GM12878 (cell line): Measurements from ENCODE around the gene SLC11A2. TPM values are rescaled to one million over a fixed set of nuclear protein-coding genes. Genes with fewer than 3 reads are reported as not detected.

ENCODE experiments used
- ATAC-seq: fragments of 200-7000 bp; cut with Tn5 transposase; 3 replicates; pipeline ENCODE4 v1.9.1; 2020; ENCODE audit warnings: mild to moderate bottlenecking, moderate library complexity
- BruUV-seq: library from RNA; stranded (reverse); fragments of 400-500 nt; replicated peaks from 2 replicates; lab custom pipeline; 2021; lab: Mats Ljungman, UMichigan
- CTCF ChIA-PET: fragments of 300-600 bp; sonication (Branson Sonifier 250); formaldehyde crosslinking; extraction: SDS; loops from one replicate; lab custom pipeline; 2021; ENCODE audit warnings: inconsistent platforms; lab: Yijun Ruan, JAX
- POLR2A ChIA-PET: fragments of 350-600 bp; formaldehyde crosslinking; extraction: SDS; loops from one replicate; lab custom pipeline; 2021; ENCODE audit warnings: inconsistent platforms; lab: Charles Lee
- RAD21 ChIA-PET: fragments of 300-600 bp; sonication (Branson Sonifier 250); formaldehyde crosslinking; loops from one replicate; lab custom pipeline; 2023; ENCODE audit warnings: antibody characterized with exemption; ENCODE audit not compliant: unreplicated experiment; lab: Charles Lee
- SMC1A ChIA-PET: fragments of 300-600 bp; sonication (Branson Sonifier 250); formaldehyde crosslinking; loops from one replicate; lab custom pipeline; 2023; ENCODE audit not compliant: unreplicated experiment, uncharacterized antibody; lab: Charles Lee
- DNase-seq: peaks from one replicate; pipeline ENCODE4 v3.0.0-alpha.2; 2011; ENCODE audit warnings: low read depth, low spot score
- FAIRE-seq: peaks from 3 replicates; lab custom pipeline; 2011; peaks lifted over from hg19 to GRCh38; lab: Jason Lieb, UNC
- H2AFZ ChIP-seq: 2 replicates; pipeline ENCODE4 v1.6.0; 2011; ENCODE audit warnings: low read depth, low read length, control low read depth; ENCODE audit not compliant: control insufficient read depth
- H3K27ac ChIP-seq: 2 replicates; pipeline ENCODE4 v1.5.1; 2011; ENCODE audit warnings: control low read depth; ENCODE audit not compliant: control insufficient read depth, insufficient read depth
- H3K27me3 ChIP-seq, 2 experiments: replicated peaks in 1 of 2; 2 replicates each; pipeline versions ENCODE4 v1.6.0 to v1.6.1; 2011; ENCODE audit warnings: low read length in 1 of 2; ENCODE audit not compliant: control insufficient read depth in 2 of 2, insufficient read depth in 2 of 2
- H3K36me3 ChIP-seq, 2 experiments: 2 replicates each; pipeline ENCODE4 v1.5.1; 2011; ENCODE audit warnings: low read length in 1 of 2; ENCODE audit not compliant: control insufficient read depth in 2 of 2, insufficient read depth in 2 of 2
- H3K4me1 ChIP-seq: 2 replicates; pipeline ENCODE4 v1.6.1; 2011; ENCODE audit warnings: mild to moderate bottlenecking, low read length, moderate library complexity, mixed read lengths; ENCODE audit not compliant: control insufficient read depth, insufficient read depth
- H3K4me2 ChIP-seq: 2 replicates; pipeline ENCODE4 v1.6.0; 2011; ENCODE audit warnings: control low read depth; ENCODE audit not compliant: control insufficient read depth, insufficient read depth
- H3K4me3 ChIP-seq: fragments of 200-600 bp; sonication (generic); 2 replicates; pipeline ENCODE4 v1.5.1; 2016
- H3K79me2 ChIP-seq: 2 replicates; pipeline ENCODE4 v1.6.0; 2011; ENCODE audit warnings: low read length; ENCODE audit not compliant: control insufficient read depth, insufficient read depth
- H3K9ac ChIP-seq: 2 replicates; pipeline ENCODE4 v1.8.0; 2011; ENCODE audit warnings: low read length, control low read depth, mixed read lengths; ENCODE audit not compliant: control insufficient read depth, insufficient read depth
- H3K9me3 ChIP-seq: replicated peaks from 3 replicates; pipeline ENCODE4 v1.5.1; 2011; ENCODE audit warnings: mild to moderate bottlenecking, low read length; ENCODE audit not compliant: control insufficient read depth, insufficient read depth
- H4K20me1 ChIP-seq: 2 replicates; pipeline ENCODE4 v1.6.0; 2011; ENCODE audit not compliant: control insufficient read depth, insufficient read depth
- BCL11A ChIP-seq: IDR thresholded peaks from 2 replicates; pipeline ENCODE4 v1.6.1; 2011; ENCODE audit warnings: low read depth, low read length
- CEBPB ChIP-seq, 2 experiments: fragments of 150-350 bp in 1 of 2; IDR thresholded peaks; 2 replicates each; pipeline ENCODE4 v1.6.1; 2012 to 2014; ENCODE audit warnings: low read depth in 2 of 2, low read length in 2 of 2, borderline replicate concordance in 1 of 2, inconsistent platforms in 1 of 2
- CREB1 ChIP-seq: IDR thresholded peaks from 2 replicates; pipeline ENCODE4 v1.6.1; 2012; ENCODE audit warnings: low read depth, mild to moderate bottlenecking, inconsistent platforms
- CREM ChIP-seq: IDR thresholded peaks from 2 replicates; pipeline ENCODE4 v1.6.1; 2014; ENCODE audit warnings: antibody characterized with exemption, low read depth
- E2F8 ChIP-seq: fragments of 450-650 bp; IDR thresholded peaks from 2 replicates; pipeline ENCODE4 v1.6.1; 2018; ENCODE audit warnings: mild to moderate bottlenecking, low read depth, moderate library complexity; ENCODE audit not compliant: partially characterized antibody
- GABPA ChIP-seq: IDR thresholded peaks from 2 replicates; pipeline ENCODE4 v1.6.1; 2014; ENCODE audit warnings: antibody characterized with exemption, low read depth, mild to moderate bottlenecking, inconsistent platforms
- HDGF ChIP-seq: fragments of 450-650 bp; IDR thresholded peaks from 2 replicates; pipeline ENCODE4 v1.6.1; 2016; ENCODE audit warnings: antibody characterized with exemption
- IRF3 ChIP-seq: fragments of 450-650 bp; IDR thresholded peaks from 2 replicates; pipeline ENCODE4 v1.6.1; 2014; ENCODE audit warnings: mild to moderate bottlenecking
- MYC ChIP-seq: IDR thresholded peaks from 2 replicates; pipeline ENCODE4 v1.6.1; 2011; ENCODE audit warnings: mild to moderate bottlenecking, low read length, moderate library complexity, inconsistent platforms; ENCODE audit not compliant: insufficient read depth, insufficient replicate concordance, insufficient read length, severe bottlenecking
- NFYB ChIP-seq: IDR thresholded peaks from 2 replicates; pipeline ENCODE4 v1.6.1; 2011; ENCODE audit warnings: low read depth, mild to moderate bottlenecking, low read length, improper control_type of control experiment, moderate library complexity; ENCODE audit not compliant: insufficient read depth
- NR2C1 ChIP-seq: fragments of 450-650 bp; IDR thresholded peaks from 2 replicates; pipeline ENCODE4 v1.6.1; 2017; ENCODE audit warnings: antibody characterized with exemption, mild to moderate bottlenecking, moderate library complexity
- PAX5 ChIP-seq: IDR thresholded peaks from 2 replicates; pipeline ENCODE4 v1.6.1; 2011; ENCODE audit warnings: low read depth, low read length, borderline replicate concordance
- PKNOX1 ChIP-seq: fragments of 450-650 bp; IDR thresholded peaks from 2 replicates; pipeline ENCODE4 v1.6.1; 2016; ENCODE audit warnings: mild to moderate bottlenecking
- POLR2AphosphoS2 ChIP-seq: IDR thresholded peaks from 2 replicates; pipeline ENCODE4 v1.6.1; 2011; ENCODE audit warnings: low read depth, mild to moderate bottlenecking, low read length, improper control_type of control experiment, moderate library complexity
- RFX5 ChIP-seq: IDR thresholded peaks from 2 replicates; pipeline ENCODE4 v1.6.1; 2011; ENCODE audit warnings: low read depth, low read length, improper control_type of control experiment
- SIX5 ChIP-seq: IDR thresholded peaks from 2 replicates; pipeline ENCODE4 v1.6.1; 2011; ENCODE audit warnings: mild to moderate bottlenecking, low read depth, low read length, moderate library complexity; ENCODE audit not compliant: severe bottlenecking
- STAT1 ChIP-seq: fragments of 450-650 bp; conservative IDR thresholded peaks from 2 replicates; pipeline ENCODE4 v1.6.1; 2014; ENCODE audit warnings: antibody characterized with exemption, mild to moderate bottlenecking
- SUZ12 ChIP-seq: fragments of 200-600 bp; sonication (generic); IDR thresholded peaks from one replicate; pipeline ENCODE4 v1.6.1; 2018; ENCODE audit warnings: antibody characterized with exemption, mild to moderate bottlenecking; ENCODE audit not compliant: unreplicated experiment
- USF2 ChIP-seq: IDR thresholded peaks from 2 replicates; pipeline ENCODE4 v1.6.1; 2011; ENCODE audit warnings: low read depth, low read length, improper control_type of control experiment, borderline replicate concordance
- ZNF24 ChIP-seq: fragments of 450-650 bp; IDR thresholded peaks from 2 replicates; pipeline ENCODE4 v1.6.1; 2017; ENCODE audit warnings: antibody characterized with exemption, mild to moderate bottlenecking
- WGBS: methylation state at CpG from one replicate; pipeline ENCODE4 v1.1.6; 2016; ENCODE audit warnings: low lambda C conversion rate; ENCODE audit not compliant: insufficient replicate concordance, insufficient coverage; ENCODE audit errors: missing lambda C conversion rate; 5-methylcytosine and 5-hydroxymethylcytosine counted together
- in situ Hi-C: fragments of 300-500 bp; cut with MboI; formaldehyde crosslinking; loops from 9 replicates; pipeline ENCODE4 v1.14.3; 2018; ENCODE audit warnings: mixed read lengths
- intact Hi-C: fragments of 100-400 bp; cut with micrococcal nuclease; formaldehyde crosslinking; loops from one replicate; pipeline ENCODE4 v1.14.2; 2022; ENCODE audit not compliant: unreplicated experiment
- polyA plus RNA-seq, 11 experiments: library from polyadenylated mRNA; depleted of rRNA in 4 of 11; unstranded in 6 of 11; stranded (reverse) in 5 of 11; fragments of >200 nt; fragmentation: Nextera tagmentation in 4 of 11; fragmentation: Illumina TruSeq in 1 of 11; extraction: Ambion mirVana in 4 of 11; extraction: Trizol in 1 of 11; gene quantifications; 1 replicate in 1 of 11; 2 replicates in 10 of 11; pipeline versions ENCODE4 v1.2.1 to v1.2.3, GENCODE V29; 2011 to 2016; ENCODE audit warnings: inconsistent platforms in 2 of 11, missing spikeins in 2 of 11, low read depth in 1 of 11
- total RNA-seq, 4 experiments: library from RNA; depleted of rRNA in 3 of 4; stranded (reverse); fragments of >200 nt in 3 of 4; fragmentation: Illumina TruSeq in 1 of 4; extraction: Trizol in 1 of 4; gene quantifications; 2 replicates each; pipeline versions ENCODE4 v1.2.1 to v1.2.3, GENCODE V29; 2013 to 2021

SLC11A2 gene
- total and polyA plus RNA-seq, 10 of the 15 experiments (the other 5 are each of a cell fraction or from before 2014, with no cell fraction given), result 6.2 to 29.4 (median 15.6) TPM

- ChIA-PET POLR2A (no interaction called here), RAD21 (no interaction called here), SMC1A (interaction anchor here (1.1 kb wide), 1 partner anchor 9 kb away, joined by 3 read pairs; a partner anchor contains a TSS), CTCF (no interaction called here)
- no peak for FAIRE-seq
- Histone ChIP-seq H2AFZ (no peak overlapping the region), H3K4me2 (no peak overlapping the region), H4K20me1 (no peaks in the 10 kb centered on the region), H3K27me3 (no peaks in the 10 kb centered on the region), H3K9me3 (peaks cover 10% of the 10 kb centered on the region), H3K4me3 (no peak overlapping the region), H3K4me1 (no peaks in the 10 kb centered on the region), H3K9ac (no peak overlapping the region), H3K36me3 (no peaks in the 10 kb centered on the region), H3K27ac (no peak overlapping the region), H3K79me2 (no peaks in the 10 kb centered on the region)
- in situ Hi-C loops, result no loop called here
- TF ChIP-seq BCL11A (no peak), IRF3 (no peak), CEBPB (IDR thresholded peaks at IDR 0.05; ENCODE audit: borderline replicate concordance in 1 of 2, low read depth in 2 of 2, low read length in 2 of 2) (no peak), GABPA (no peak), CREB1 (no peak), CREM (no peak), E2F8 (no peak), HDGF (no peak), STAT1 (no peak), RFX5 (no peak), NFYB (no peak), POLR2AphosphoS2 (no peak), PKNOX1 (no peak), USF2 (no peak), SUZ12 (no peak), MYC (no peak), SIX5 (no peak), NR2C1 (no peak), ZNF24 (no peak), PAX5 (no peak)
- ATAC-seq, result no peak
- intact Hi-C loops, result no loop called here
- BruUV-seq, result no TSS peak
- no peak for DNase-seq
- WGBS, result 62% methylated on average over 3 of the region's 3 CpGs
These were observed 91.8 kb downstream of the SLC11A2 start for GRCh38 chr12:50934371-50934851.
